BE2C (cell line): ENCODE measurements around the gene PEPD.
A peak's percentile ranks its signal among the peaks of the same experiment; 100 is the strongest.

Experiments
- DNase-seq: peaks from one replicate; pipeline ENCODE4 v3.0.0-alpha.2; 2020
- H3K27me3 ChIP-seq: fragments of 250-450 bp; sonication (Bioruptor Pico); 2 replicates; pipeline ENCODE4 v1.5.1; 2020; ENCODE audit warnings: mild to moderate bottlenecking
- H3K36me3 ChIP-seq: fragments of 250-450 bp; sonication (Bioruptor Pico); 2 replicates; pipeline ENCODE4 v1.5.1; 2020; ENCODE audit warnings: mild to moderate bottlenecking
- H3K4me1 ChIP-seq: fragments of 250-450 bp; sonication (Bioruptor Pico); 2 replicates; pipeline ENCODE4 v1.5.1; 2020
- H3K4me3 ChIP-seq: 2 replicates; pipeline ENCODE4 v1.5.1; 2011; ENCODE audit warnings: low read depth, low read length
- H3K9me3 ChIP-seq: fragments of 250-450 bp; sonication (Bioruptor Pico); 2 replicates; pipeline ENCODE4 v1.5.1; 2020
- TF ChIP-seq, protein P1 (sequence below): IDR thresholded peaks from 2 replicates; pipeline ENCODE4 v1.5.1; 2012; ENCODE audit warnings: mild to moderate bottlenecking, low read depth, low read length

PEPD gene

DNA sequence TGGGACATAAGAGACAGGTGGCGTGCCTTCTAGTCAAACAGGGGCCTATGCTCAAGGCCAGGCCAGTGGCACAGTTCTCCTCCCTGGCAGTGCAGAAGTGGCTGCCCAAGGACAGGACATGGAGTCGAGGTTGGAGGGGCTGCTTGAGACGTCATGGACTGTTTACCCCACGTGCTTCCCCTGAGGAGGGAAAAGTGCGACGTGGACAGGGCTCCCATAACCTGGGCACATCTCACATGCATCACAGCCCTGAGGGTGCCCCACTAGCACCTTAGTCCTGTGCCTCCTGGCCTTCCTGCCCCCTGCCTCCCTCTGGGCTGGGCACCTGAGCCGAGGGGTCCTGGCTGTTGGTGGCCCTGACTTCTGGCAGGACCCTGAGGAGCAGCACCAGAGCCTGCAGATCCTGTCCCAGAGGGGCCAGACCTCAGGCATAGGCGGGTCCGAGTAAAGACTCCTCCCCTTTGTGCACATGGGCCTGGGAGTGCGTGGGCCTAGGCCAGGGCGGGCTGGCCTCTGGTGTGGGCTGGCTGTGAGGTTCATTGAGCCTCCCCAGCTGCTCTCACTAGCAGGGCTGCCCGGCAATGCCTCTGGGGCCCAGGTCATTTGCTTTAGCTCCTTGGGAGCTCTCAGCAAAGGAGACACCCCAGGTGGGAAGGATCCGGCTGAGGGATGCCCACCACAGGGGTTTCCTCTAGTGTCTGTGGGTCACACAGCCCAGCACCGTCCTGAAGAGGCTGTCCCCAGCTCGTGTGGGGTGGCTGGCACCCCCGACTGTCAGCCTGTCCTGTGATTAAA is 82.4 kb downstream of the PEPD start:
- Histone ChIP-seq H3K4me1 (peaks cover 48% of the 10 kb centered on the region), H3K27me3 (no peaks in the 10 kb centered on the region), H3K9me3 (no peaks in the 10 kb centered on the region), H3K36me3 (no peaks in the 10 kb centered on the region), H3K4me3 (no peak overlapping the region)
- DNase-seq: no peak
- TF ChIP-seq, protein P1, sequence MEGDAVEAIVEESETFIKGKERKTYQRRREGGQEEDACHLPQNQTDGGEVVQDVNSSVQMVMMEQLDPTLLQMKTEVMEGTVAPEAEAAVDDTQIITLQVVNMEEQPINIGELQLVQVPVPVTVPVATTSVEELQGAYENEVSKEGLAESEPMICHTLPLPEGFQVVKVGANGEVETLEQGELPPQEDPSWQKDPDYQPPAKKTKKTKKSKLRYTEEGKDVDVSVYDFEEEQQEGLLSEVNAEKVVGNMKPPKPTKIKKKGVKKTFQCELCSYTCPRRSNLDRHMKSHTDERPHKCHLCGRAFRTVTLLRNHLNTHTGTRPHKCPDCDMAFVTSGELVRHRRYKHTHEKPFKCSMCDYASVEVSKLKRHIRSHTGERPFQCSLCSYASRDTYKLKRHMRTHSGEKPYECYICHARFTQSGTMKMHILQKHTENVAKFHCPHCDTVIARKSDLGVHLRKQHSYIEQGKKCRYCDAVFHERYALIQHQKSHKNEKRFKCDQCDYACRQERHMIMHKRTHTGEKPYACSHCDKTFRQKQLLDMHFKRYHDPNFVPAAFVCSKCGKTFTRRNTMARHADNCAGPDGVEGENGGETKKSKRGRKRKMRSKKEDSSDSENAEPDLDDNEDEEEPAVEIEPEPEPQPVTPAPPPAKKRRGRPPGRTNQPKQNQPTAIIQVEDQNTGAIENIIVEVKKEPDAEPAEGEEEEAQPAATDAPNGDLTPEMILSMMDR: no peak

DNA sequence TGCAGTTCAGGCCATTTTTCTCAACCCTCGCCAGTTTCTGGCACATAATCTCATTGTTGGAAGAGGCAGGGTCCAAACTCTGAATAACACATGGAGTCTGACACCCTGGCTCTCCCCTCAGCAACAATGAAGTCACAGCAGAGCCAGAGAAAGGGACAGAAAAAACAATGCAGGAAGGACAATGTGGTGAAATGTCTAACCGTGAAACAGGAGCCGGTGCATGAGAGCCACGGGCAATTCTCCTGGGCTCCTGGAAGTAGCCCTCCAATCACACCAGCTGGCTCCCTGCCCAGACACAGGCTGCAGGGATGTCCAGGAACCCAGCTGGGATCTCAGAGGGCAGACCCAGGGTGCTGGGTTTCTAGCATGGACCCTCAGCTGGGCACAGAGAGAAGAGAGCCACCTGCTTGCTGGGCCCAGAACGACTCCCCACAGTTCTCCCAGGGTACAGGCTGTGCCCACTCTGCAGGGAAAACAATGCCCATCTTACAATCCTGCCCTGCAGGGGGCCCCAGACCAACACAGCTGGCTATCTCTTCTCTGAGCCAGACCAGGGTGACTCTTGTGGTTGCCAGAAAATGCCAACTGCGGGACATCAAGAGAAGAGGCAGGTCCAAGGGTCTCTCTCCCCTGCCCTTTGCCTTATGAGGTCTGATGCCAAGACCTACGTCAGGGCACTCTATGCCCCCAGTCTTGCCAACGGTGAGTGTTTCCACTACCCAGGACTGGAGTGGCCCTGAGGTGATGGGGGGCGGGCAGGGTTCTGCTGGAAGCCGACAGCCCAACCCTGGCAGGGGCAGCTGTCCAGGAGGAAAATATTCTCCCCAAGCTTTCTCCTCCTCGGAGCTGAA is 83.5 kb downstream of the PEPD start:
- Histone ChIP-seq H3K4me1 (peaks cover 59% of the 10 kb centered on the region), H3K9me3 (no peaks in the 10 kb centered on the region)
- peak; percentile 94 for DNase-seq

DNA sequence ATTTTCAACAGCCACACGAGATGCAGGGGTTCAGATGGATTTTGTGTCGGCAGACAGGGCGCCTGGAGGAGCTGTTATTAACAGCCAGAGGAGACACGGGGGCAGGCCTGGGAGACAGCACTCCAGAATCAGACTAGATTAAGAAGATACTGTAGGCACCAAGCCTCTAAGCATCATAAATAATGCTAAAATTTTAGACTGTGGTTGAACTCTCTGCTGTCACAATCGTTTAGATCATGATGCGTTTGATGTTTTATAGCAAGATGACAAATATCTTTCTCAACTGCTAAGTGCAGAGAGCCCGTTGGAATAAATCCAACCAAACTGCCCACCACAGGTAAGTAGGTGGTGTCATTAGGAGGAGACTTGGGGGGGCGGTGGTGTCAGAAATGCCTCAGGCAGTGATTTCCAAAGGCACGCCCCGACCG is 84.2 kb downstream of the PEPD start:
- Histone ChIP-seq H3K4me1 (peaks cover 66% of the 10 kb centered on the region), H3K4me3 (no peak overlapping the region), H3K9me3 (no peaks in the 10 kb centered on the region), H3K36me3 (no peaks in the 10 kb centered on the region), H3K27me3 (no peaks in the 10 kb centered on the region)
- TF ChIP-seq, protein P1: no peak
- peak; percentile 66 for DNase-seq

More for the DNA sequence above, 83.5 kb downstream of the PEPD start:
- no peaks in the 10 kb centered on the region for H3K36me3 ChIP-seq
- TF ChIP-seq, protein P1: peak; percentile 65
- no peaks in the 10 kb centered on the region for H3K27me3 ChIP-seq
- H3K4me3 ChIP-seq: no peak overlapping the region

DNA sequence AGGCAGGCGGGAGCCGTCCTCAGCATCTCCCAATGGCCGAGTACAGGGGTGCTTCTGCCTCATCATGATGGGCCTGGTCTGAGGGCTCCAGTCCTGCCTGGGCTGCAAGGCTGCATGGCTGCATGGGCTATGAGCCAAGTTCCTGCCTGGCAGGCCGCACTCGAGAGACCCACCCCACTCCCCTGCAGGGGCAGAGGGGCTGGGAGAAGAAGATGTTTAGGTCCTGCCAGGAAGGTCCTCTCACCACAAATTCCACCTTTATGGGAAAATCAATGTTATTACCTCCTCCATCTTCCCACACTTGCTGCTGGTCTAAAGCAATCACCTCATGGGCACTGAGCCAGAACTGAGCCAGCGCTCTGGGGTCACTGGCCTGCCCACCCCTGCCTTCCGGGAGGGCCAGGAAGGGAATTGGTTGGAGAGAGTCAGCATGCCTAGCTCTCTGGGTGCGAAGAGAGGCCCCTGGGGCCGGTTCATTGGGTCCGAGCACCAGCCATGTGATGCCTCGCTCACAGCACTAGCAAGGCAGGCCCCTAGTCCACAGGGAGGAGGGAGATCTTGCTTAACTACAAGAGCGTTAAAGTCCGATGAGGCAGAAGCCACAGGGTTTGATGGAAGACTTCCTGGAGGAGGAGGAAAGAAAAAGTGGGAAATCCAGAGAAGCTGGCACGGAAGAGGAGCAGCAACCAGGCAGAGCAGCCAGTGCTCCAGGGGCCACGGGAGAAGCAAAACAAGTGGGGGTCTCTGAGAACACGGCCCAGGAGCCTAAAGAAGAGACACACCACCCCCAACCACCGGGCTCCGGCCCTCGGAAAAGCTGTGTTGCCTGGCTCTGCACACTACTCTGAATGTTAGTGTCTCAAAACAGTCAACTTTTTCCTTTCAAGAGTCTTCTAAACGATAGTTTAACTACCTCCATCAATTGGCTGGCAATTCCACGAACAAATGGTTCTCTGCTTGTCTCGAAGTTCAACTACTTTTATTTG is 84.9 kb downstream of the PEPD start:
- TF ChIP-seq, protein P1: no peak

DNA sequence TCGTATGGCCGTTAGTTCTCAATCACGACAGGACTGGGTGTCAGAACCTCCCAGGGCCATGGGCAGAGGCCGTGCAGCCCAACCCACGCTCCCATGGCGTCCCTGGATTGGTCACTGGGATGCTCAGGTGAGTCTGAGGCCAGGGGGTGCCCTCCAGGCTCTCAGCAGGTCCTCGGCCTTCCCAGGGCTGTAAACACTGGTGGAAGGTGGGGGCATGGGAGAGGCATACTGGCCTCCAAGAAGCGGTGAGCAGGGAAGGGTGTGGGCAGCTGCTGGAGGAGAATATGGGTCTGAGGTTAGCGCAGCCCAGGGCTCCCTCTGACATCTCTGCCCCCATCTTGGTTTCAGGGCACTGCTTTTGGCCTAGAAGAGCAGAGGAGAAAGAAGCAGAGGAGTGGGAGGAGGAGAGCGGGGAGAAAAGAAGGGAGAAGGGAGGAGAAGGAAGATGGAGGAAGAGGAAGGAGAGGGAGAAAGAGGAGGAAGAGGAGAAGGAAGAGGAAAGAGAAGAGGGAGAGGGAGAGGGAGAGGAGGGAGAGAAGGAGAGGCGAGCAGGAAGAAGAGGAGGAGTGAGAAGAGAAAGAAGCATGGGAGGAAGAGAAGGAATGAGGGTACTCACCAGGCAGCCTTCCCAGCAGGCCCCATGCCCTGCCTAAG is 85.8 kb downstream of the PEPD start:
- H3K36me3 ChIP-seq: no peaks in the 10 kb centered on the region
- H3K9me3 ChIP-seq: no peaks in the 10 kb centered on the region
- peak overlapping the region; percentile 17; the same call in 1 of the 2 replicates for H3K4me3 ChIP-seq
- H3K27me3 ChIP-seq: no peaks in the 10 kb centered on the region
- no peak for DNase-seq
- H3K4me1 ChIP-seq: peaks cover 71% of the 10 kb centered on the region
- TF ChIP-seq, protein P1: no peak

More for the DNA sequence above, 84.9 kb downstream of the PEPD start:
- DNase-seq: peak; percentile 61
- Histone ChIP-seq H3K36me3 (no peaks in the 10 kb centered on the region), H3K4me1 (peaks cover 71% of the 10 kb centered on the region), H3K27me3 (no peaks in the 10 kb centered on the region), H3K4me3 (no peak overlapping the region), H3K9me3 (no peaks in the 10 kb centered on the region)
